NCI-H1694 (cell line): ENCODE measurements around the gene ENTREP1.

ENCODE experiments used
- DNase-seq: peaks from one replicate; lab custom pipeline; 2025; lab: John Stamatoyannopoulos, UW

Gene ENTREP1

GRCh38 chr9:69364510-69365150, 39.6 kb downstream of the ENTREP1 start:
- no peak for DNase-seq

- DNase-seq = no peak
These were observed 45.4 kb downstream of the ENTREP1 start for GRCh38 chr9:69370430-69370829.

- DNase-seq = no peak
These were observed 46.0 kb downstream of the ENTREP1 start for GRCh38 chr9:69371001-69371400.

- DNase-seq = no peak
These were observed 51.6 kb downstream of the ENTREP1 start for GRCh38 chr9:69376651-69377050.

GRCh38 chr9:69377291-69377690, 52.3 kb downstream of the ENTREP1 start:
- no peak for DNase-seq

- DNase-seq = no peak
These were observed 53.0 kb downstream of the ENTREP1 start for GRCh38 chr9:69377981-69378380.

- no peak for DNase-seq
These were observed 54.4 kb downstream of the ENTREP1 start for GRCh38 chr9:69379270-69379982.

GRCh38 chr9:69380301-69380700, 55.3 kb downstream of the ENTREP1 start:
- DNase-seq = no peak

GRCh38 chr9:69380811-69381210, 55.8 kb downstream of the ENTREP1 start:
- no peak for DNase-seq

GRCh38 chr9:69382135-69382534, 57.1 kb downstream of the ENTREP1 start:
- no peak for DNase-seq

GRCh38 chr9:69385581-69386033, 60.6 kb downstream of the ENTREP1 start:
- DNase-seq = no peak

- no peak for DNase-seq
These were observed 61.6 kb downstream of the ENTREP1 start for GRCh38 chr9:69386651-69387050.

GRCh38 chr9:69388596-69388995, 63.6 kb downstream of the ENTREP1 start:
- no peak for DNase-seq

- peak; percentile 9 for DNase-seq
These were observed 64.5 kb downstream of the ENTREP1 start for GRCh38 chr9:69389437-69389995.

- DNase-seq = no peak
These were observed 66.5 kb downstream of the ENTREP1 start for GRCh38 chr9:69391487-69391886.

GRCh38 chr9:69391946-69392345, 66.9 kb downstream of the ENTREP1 start:
- no peak for DNase-seq

GRCh38 chr9:69392826-69393225, 67.8 kb downstream of the ENTREP1 start:
- no peak for DNase-seq

- DNase-seq = no peak
These were observed 68.4 kb downstream of the ENTREP1 start for GRCh38 chr9:69393425-69393824.

GRCh38 chr9:69395718-69396117, 70.7 kb downstream of the ENTREP1 start:
- DNase-seq = no peak

GRCh38 chr9:69396759-69397158, 71.7 kb downstream of the ENTREP1 start:
- no peak for DNase-seq

- peak; percentile 42 for DNase-seq
These were observed 72.6 kb downstream of the ENTREP1 start for GRCh38 chr9:69397384-69398214.

- DNase-seq = no peak
These were observed 75.5 kb downstream of the ENTREP1 start for GRCh38 chr9:69400470-69400869.
